Psoas muscle (tissue), 8 donors: ENCODE measurements around the gene XXYLT1. TPM values are rescaled to one million over a fixed set of nuclear protein-coding genes. Genes with fewer than 3 reads are reported as not detected.

Experiments
- ATAC-seq, 4 donors: fragments of 200-7000 bp; cut with Tn5 transposase; one replicate each; pipeline ENCODE4 v1.9.1; 2020; ENCODE audit warnings: moderate library complexity in 3 of 4, mild to moderate bottlenecking in 2 of 4
- DNase-seq, 2 donors: peaks; one replicate each; pipeline ENCODE4 v3.0.0-alpha.2; 2020
- H3K27ac ChIP-seq: fragments of 200-600 bp; one replicate; pipeline ENCODE4 v1.8.0; 2022
- H3K27me3 ChIP-seq, 3 donors: fragments of 200-600 bp in 1 of 3; one replicate each; pipeline versions ENCODE4 v1.6.1 to v1.8.0; 2013 to 2022; ENCODE audit warnings: low read length in 2 of 3, mild to moderate bottlenecking in 2 of 3, moderate library complexity in 1 of 3; ENCODE audit not compliant: insufficient read depth in 3 of 3
- H3K36me3 ChIP-seq, 2 donors: fragments of 200-600 bp in 1 of 2; one replicate each; pipeline versions ENCODE4 v1.6.1 to v1.8.0; 2013 to 2022; ENCODE audit warnings: low read depth in 1 of 2, mild to moderate bottlenecking in 1 of 2, moderate library complexity in 1 of 2; ENCODE audit not compliant: insufficient read depth in 1 of 2
- H3K4me1 ChIP-seq: fragments of 200-600 bp; one replicate; pipeline ENCODE4 v1.8.0; 2022
- H3K4me3 ChIP-seq: fragments of 200-600 bp; one replicate; pipeline ENCODE4 v1.8.0; 2022; ENCODE audit warnings: mild to moderate bottlenecking
- H3K9me3 ChIP-seq: fragments of 200-600 bp; one replicate; pipeline ENCODE4 v1.8.0; 2022
- CTCF ChIP-seq: fragments of 200-600 bp; IDR thresholded peaks from one replicate; pipeline ENCODE4 v1.8.0; 2022; ENCODE audit warnings: antibody characterized with exemption
- WGBS, 3 donors: extraction: QIAGEN DNeasy Blood & Tissue Kit; methylation state at CpG; one replicate each; pipeline versions ENCODE4 v1.1.6 to v1.1.7; 2013; 5-methylcytosine and 5-hydroxymethylcytosine counted together
- intact Hi-C, 2 donors: fragments of 100-400 bp; cut with DNase I; formaldehyde crosslinking; loops; one replicate each; pipeline versions ENCODE4 v1.11.0 to v1.14.2; 2022
- polyA plus RNA-seq, 3 donors: library from polyadenylated mRNA; stranded (reverse); fragments of 200-250 nt; gene quantifications; one replicate each; pipeline ENCODE4 v1.2.3, GENCODE V29; 2013
- total RNA-seq, 4 donors: library from RNA; stranded (reverse); fragmentation: NEBNext Ultra II Directional in 2 of 4; extraction: Animal tissue kit (Norgen Biotek cat#: 25700) in 2 of 4; gene quantifications; one replicate each; pipeline versions ENCODE4 v1.2.1 to v1.2.4, GENCODE V29; 2021 to 2023
- donor health status: healthy with polysubstance abuse.
- donor health status: DM: no; HTN: no; CAD: no; lungs with moderate emphysema.
- donor health status: Bipolar disorder and iron deficiency.
- donor health status: healthy.
- donor health status: DM: yes; HTN: yes; CAD: no.
- donor health status: DM: no; HTN: no; CAD: no.
- donor health status: DM: no; HTN: no; CAD: no.
- donor health status: DM: yes; HTN: yes; CAD: no.

Gene XXYLT1
- total and polyA plus RNA-seq, 7 donors = 0.86 to 3.5 (median 1.8) TPM

- WGBS, 3 donors = 62 to 84% (median 66%) methylated on average over 4 of the region's 4 CpGs
- Histone ChIP-seq H3K4me1 (no peaks in the 10 kb centered on the region), H3K36me3 (peaks cover 5 to 77% of the 10 kb centered on the region in 2 donors), H3K9me3 (no peaks in the 10 kb centered on the region), H3K4me3 (no peak overlapping the region), H3K27me3 (no peaks in the 10 kb centered on the region), H3K27ac (no peak overlapping the region)
- intact Hi-C loops = no loop called here
- DNase-seq = no peak
- no peak for ATAC-seq
- TF ChIP-seq CTCF = no peak
Measured at GRCh38 chr3:195286115-195286872, 15.3 kb upstream of the XXYLT1 start.

DNA sequence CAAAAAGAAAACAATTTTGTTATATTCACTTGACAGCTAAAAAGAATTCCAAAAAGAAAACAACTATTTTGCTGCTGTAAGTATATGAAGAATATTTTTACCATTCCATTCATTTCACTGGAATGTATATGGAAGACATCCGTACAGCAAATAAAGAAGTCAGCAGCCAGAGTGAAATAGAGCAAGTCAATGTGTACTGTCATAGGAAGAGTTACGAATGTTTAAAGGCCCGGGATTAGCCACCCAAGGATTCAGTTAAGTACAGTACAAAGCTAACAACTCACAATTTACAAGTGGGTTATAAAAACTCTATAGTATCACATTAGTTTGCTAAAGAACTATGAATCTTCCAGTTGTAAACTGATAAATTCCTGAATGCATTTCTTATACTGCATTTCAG, 14.4 kb upstream of the XXYLT1 start:
- intact Hi-C loops = no loop called here
- ATAC-seq (no peak), DNase-seq (no peak)
- Histone ChIP-seq H3K4me3 (no peak overlapping the region), H3K9me3 (no peaks in the 10 kb centered on the region), H3K27ac (no peak overlapping the region), H3K27me3 (no peaks in the 10 kb centered on the region), H3K4me1 (no peaks in the 10 kb centered on the region), H3K36me3 (peaks cover 5 to 75% of the 10 kb centered on the region in 2 donors)
- WGBS, 3 donors = 93 to 94% (median 94%) methylated on average over 3 of the region's 3 CpGs
- no peak for TF ChIP-seq CTCF

DNA sequence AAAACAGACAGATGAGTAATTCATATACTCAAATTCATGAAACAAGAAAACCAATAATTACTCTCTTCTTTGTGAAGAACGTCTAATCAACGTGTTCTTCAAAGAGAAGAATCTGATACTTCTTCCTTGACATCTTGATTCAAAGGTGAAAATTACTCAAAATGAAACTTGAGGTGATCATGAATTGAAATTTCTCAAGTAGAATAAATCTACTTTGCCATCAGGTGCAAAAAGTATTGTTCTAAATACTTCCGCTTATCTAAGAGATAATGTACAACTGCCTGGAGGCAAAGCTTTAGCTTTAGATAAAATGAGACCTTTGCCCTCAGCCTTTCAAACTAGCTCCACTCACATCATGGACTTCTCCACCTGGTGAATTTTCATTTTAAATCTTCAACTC, 13.9 kb upstream of the XXYLT1 start:
- no peak overlapping the region for H3K4me3 ChIP-seq
- ATAC-seq (no peak), DNase-seq (no peak)
- no peak overlapping the region for H3K27ac ChIP-seq
- H3K9me3 ChIP-seq = no peaks in the 10 kb centered on the region
- no peaks in the 10 kb centered on the region for H3K27me3 ChIP-seq
- 92 to 93% (median 93%) methylated on average over 3 of the region's 3 CpGs for WGBS, 3 donors
- intact Hi-C loops = no loop called here
- TF ChIP-seq CTCF = no peak
- no peaks in the 10 kb centered on the region for H3K4me1 ChIP-seq
- peaks cover 5 to 75% of the 10 kb centered on the region in 2 donors for H3K36me3 ChIP-seq

DNA sequence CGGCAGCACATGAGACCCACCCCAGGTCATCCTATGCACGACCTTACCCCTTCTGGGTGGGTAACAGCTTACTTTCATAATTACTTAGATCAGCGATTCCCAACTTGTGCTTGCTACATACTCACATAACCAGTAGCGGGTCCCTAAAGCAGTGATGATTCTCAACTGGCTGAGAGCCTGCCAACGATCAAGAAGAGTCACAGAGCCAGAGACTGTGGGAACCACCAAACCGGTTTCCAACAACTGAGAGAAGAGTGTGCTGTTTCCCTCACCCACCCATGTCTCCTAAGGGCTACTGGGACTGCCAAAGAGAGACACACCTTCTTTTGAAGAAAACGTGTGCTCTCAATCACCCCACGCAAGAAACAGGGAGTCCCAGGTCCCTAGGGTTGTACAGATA, 12.0 kb upstream of the XXYLT1 start:
- intact Hi-C loops = no loop called here
- Histone ChIP-seq H3K27me3 (no peaks in the 10 kb centered on the region), H3K4me1 (no peaks in the 10 kb centered on the region), H3K4me3 (no peak overlapping the region), H3K27ac (no peak overlapping the region), H3K9me3 (no peaks in the 10 kb centered on the region), H3K36me3 (peaks cover 3 to 73% of the 10 kb centered on the region in 2 donors)
- DNase-seq = no peak
- WGBS, 3 donors = 80 to 92% (median 84%) methylated on average over 8 of the region's 8 CpGs
- ATAC-seq = no peak
- TF ChIP-seq CTCF = no peak
